Heart left ventricle (tissue), 16 donors: ENCODE data around the gene ZC3H18. TPM values are rescaled to one million over a fixed set of nuclear protein-coding genes. Genes with fewer than 3 reads are reported as not detected.

Experiments used
- ATAC-seq, 4 donors: fragments of 200-7000 bp; cut with Tn5 transposase; one replicate each; pipeline ENCODE4 v1.9.1; 2020 to 2022; ENCODE audit warnings: moderate library complexity in 4 of 4, mild to moderate bottlenecking in 3 of 4, moderate number of reproducible peaks in 1 of 4
- DNase-seq, 5 donors: peaks; one replicate each; pipeline ENCODE4 v3.0.0-alpha.2; 2020
- H3K27ac ChIP-seq, 12 donors: fragments of 200-600 bp; sonication (generic) in 4 of 12; one replicate each; pipeline versions ENCODE4 v1.5.0 to v1.8.0; 2016 to 2022; ENCODE audit warnings: mild to moderate bottlenecking in 2 of 12
- H3K27me3 ChIP-seq, 9 donors: fragments of 200-600 bp; sonication (generic) in 2 of 9; one replicate each; pipeline versions ENCODE4 v1.5.1 to v1.8.0; 2016 to 2022; ENCODE audit warnings: mild to moderate bottlenecking in 3 of 9
- H3K36me3 ChIP-seq, 9 donors: fragments of 200-600 bp; sonication (generic) in 2 of 9; one replicate each; pipeline versions ENCODE4 v1.5.0 to v1.8.0; 2018 to 2022; ENCODE audit warnings: mild to moderate bottlenecking in 2 of 9
- H3K4me1 ChIP-seq, 12 donors: fragments of 200-600 bp; sonication (generic) in 4 of 12; one replicate each; pipeline versions ENCODE4 v1.5.0 to v1.8.0; 2016 to 2022; ENCODE audit warnings: mild to moderate bottlenecking in 3 of 12
- H3K4me3 ChIP-seq, 12 donors: fragments of 200-600 bp; sonication (generic) in 4 of 12; one replicate each; pipeline versions ENCODE4 v1.5.0 to v1.8.0; 2017 to 2022; ENCODE audit warnings: mild to moderate bottlenecking in 9 of 12, moderate library complexity in 4 of 12
- H3K9me3 ChIP-seq, 12 donors: fragments of 200-600 bp; sonication (generic) in 4 of 12; one replicate each; pipeline versions ENCODE4 v1.5.0 to v1.8.0; 2016 to 2022; ENCODE audit warnings: mild to moderate bottlenecking in 1 of 12
- CTCF ChIP-seq, 12 donors: fragments of 200-600 bp; sonication (generic) in 4 of 12; IDR thresholded peaks; one replicate each; pipeline versions ENCODE4 v1.5.0 to v1.8.0; 2018 to 2022; ENCODE audit warnings: antibody characterized with exemption in 12 of 12, mild to moderate bottlenecking in 5 of 12
- POLR2A ChIP-seq, 2 donors: fragments of 450-650 bp; IDR thresholded peaks; one replicate each; pipeline ENCODE4 v1.6.1; 2017; ENCODE audit warnings: antibody characterized with exemption in 2 of 2, mild to moderate bottlenecking in 2 of 2, moderate library complexity in 2 of 2
- WGBS, 4 donors: extraction: QIAGEN DNeasy Blood & Tissue Kit in 2 of 4; methylation state at CpG; one replicate each; pipeline versions ENCODE4 v1.1.5 to v1.1.7; 2013 to 2018; 5-methylcytosine and 5-hydroxymethylcytosine counted together
- intact Hi-C, 10 donors: fragments of 100-400 bp; cut with DNase I; formaldehyde crosslinking; loops; one replicate each; pipeline versions ENCODE4 v1.11.1 to v1.14.2; 2022
- polyA plus RNA-seq, 2 donors: library from polyadenylated mRNA; stranded (reverse); fragments of 200-250 nt; gene quantifications; one replicate each; pipeline ENCODE4 v1.2.3, GENCODE V29; 2013
- total RNA-seq, 9 donors: library from RNA; depleted of rRNA in 2 of 9; stranded (reverse); fragments of >200 nt in 2 of 9; fragmentation: NEBNext Ultra II Directional in 3 of 9; extraction: Animal tissue kit (Norgen Biotek cat#: 25700) in 3 of 9; gene quantifications; one replicate each; pipeline versions ENCODE4 v1.1.0 to v1.2.4, GENCODE V29; 2016 to 2023
- donor health status: ischemic (EF 13 %, LVEDD 7.1; RV severe dilation, severe dysfunction).
- donor health status: healthy with polysubstance abuse.
- donor health status: DM: no; HTN: yes; CAD: no.
- donor health status: DM: no; HTN: no; CAD: no.
- donor health status: ischemic (EF 25% LVEDD 6.9; RV normal size, moderate dysfunction).
- donor health status: ischemic (EF 25% LVEDD 5.7; RV mildly dilated, moderate dysfunction).
- donor health status: healthy.
- donor health status: DM: yes; HTN: yes; CAD: no.
- donor health status: ischemic (EF 35%, LVEDD 5.7; RV mildly dilated, moderate dysfunction).
- donor health status: nonischemic (EF 11% LVEDD 7.7; RV severe dilation, severe dysfunction).
- donor health status: DM: yes; HTN: yes; CAD: no.
- donor health status: PGD.
- donor health status: ischemic (EF 29% LVEDD 5.4; RV normal size, mild dysfunction).
- donor health status: nonischemic (EF 23%, LVEDD 6.1; RV moderate dilation, normal function).

The ZC3H18 gene
- total and polyA plus RNA-seq, 11 donors, result 8.4 to 28.4 (median 21.9) TPM

DNA sequence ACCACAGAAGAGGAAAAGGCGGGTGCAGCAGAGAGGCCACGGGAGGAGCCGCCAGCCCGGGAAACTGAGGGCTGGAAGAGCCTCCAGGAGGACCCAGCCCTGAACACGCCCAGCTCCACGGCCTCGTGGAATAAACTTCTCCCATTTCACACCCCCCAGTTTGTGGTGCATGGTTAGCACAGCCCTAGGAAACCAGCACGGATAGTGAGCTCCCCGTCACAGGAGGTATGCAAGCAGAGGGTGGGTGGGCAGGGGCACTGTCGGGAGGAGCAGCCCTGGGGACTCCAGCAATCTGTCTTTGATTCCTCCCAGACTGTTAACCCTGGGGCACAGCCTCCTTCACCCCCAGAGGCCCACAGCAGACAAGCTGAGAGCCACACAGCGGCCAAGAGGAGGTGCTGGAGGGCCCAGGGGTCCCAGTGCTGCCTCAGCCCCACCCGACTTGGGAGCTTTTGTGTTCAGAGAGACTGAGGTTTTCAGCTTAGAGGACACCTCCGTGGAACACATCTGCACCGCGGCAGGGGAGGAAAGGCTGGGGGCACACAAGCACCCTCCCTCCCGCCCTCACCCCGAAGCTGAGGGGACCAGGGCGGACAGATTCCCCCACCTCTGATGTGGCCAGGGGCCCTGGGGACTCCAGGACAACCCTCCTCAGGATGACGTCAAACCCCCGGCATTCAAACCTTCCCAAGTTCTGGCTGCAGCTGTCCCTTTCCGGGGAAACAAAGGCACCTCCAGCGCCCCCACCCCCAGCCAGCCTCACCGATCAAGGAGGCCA is 66.5 kb downstream of the ZC3H18 start:
- H3K36me3 ChIP-seq, result peaks cover 0 to 15% (median 10%) of the 10 kb centered on the region in 9 donors
- H3K9me3 ChIP-seq, result no peaks in the 10 kb centered on the region
- no peak for DNase-seq
- no peak for ATAC-seq
- TF ChIP-seq CTCF (IDR thresholded peaks at IDR 0.05) (no peak), POLR2A (IDR thresholded peaks at IDR 0.05) (no peak)
- H3K4me1 ChIP-seq, result peaks cover 0 to 32% (median 13%) of the 10 kb centered on the region in 12 donors
- 74 to 80% (median 76%) methylated on average over 21 to 23 of the region's 23 CpGs for whole genome bisulfite sequencing, 4 donors
- H3K27me3 ChIP-seq, result peaks cover 16 to 62% (median 30%) of the 10 kb centered on the region in 9 donors
- H3K27ac ChIP-seq, result no peak overlapping the region
- intact Hi-C loops, result no loop called here
- H3K4me3 ChIP-seq, result no peak overlapping the region

DNA sequence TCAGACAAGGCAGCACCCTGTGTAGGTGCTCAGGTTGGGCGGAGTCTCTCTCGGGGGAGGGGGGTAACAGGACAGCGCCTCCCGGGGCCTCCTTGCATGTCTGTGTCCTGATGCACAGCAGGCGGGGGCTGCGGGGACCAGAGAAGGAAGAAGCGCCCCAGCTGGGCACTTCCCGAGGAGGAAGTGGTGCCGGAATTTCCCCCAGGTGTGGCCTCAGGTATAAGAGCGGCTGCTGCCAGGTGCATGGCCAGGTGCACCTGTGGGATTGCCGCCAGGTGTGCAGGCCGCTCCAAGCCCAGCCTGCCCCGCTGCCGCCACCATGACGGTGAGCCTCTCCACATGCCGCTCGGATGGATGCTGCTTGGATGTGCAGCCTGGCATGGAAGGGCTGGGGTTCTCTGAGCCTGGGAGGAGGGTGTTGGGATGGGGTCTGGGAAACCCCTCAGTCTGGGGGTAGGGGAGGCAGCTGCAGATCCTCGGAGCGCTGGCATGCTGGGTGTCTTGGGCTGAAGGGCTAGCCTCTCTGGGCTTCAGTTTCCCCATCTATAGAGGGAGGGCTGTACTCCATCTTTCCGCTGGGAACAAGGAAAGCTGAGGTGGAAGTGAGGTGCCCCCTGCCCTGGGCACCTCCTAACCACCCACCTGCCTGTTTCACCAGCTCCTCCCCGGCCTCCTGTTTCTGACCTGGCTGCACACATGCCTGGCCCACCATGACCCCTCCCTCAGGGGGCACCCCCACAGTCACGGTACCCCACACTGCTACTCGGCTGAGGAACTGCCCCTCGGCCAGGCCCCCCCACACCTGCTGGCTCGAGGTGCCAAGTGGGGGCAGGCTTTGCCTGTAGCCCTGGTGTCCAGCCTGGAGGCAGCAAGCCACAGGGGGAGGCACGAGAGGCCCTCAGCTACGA is 68.4 kb downstream of the ZC3H18 start, which contains the start of gene IL17C:
Gene IL17C, plus strand, starts transcription at position 250 of the 908 bp plus-strand sequence. Its CDS starts 70 bp downstream, at position 320.
- Histone ChIP-seq H3K4me3 (no peak within 1 kb of the TSS), H3K27ac (no peak within 1 kb of the TSS), H3K36me3 (peaks cover 0 to 10% (median 0%) of the 10 kb centered on the region in 9 donors), H3K27me3 (peaks cover 16 to 62% (median 30%) of the 10 kb centered on the region in 9 donors), H3K4me1 (peaks cover 0 to 31% (median 13%) of the 10 kb centered on the region in 12 donors), H3K9me3 (no peaks in the 10 kb centered on the region)
- no peak for DNase-seq
- intact Hi-C loops, result no loop called here
- WGBS, 4 donors, result 48 to 63% (median 56%) methylated on average over 14 to 27 of the region's 27 CpGs
- TF ChIP-seq POLR2A (IDR thresholded peaks at IDR 0.05) (no peak), CTCF (IDR thresholded peaks at IDR 0.05) (no peak)
- no peak for ATAC-seq

DNA sequence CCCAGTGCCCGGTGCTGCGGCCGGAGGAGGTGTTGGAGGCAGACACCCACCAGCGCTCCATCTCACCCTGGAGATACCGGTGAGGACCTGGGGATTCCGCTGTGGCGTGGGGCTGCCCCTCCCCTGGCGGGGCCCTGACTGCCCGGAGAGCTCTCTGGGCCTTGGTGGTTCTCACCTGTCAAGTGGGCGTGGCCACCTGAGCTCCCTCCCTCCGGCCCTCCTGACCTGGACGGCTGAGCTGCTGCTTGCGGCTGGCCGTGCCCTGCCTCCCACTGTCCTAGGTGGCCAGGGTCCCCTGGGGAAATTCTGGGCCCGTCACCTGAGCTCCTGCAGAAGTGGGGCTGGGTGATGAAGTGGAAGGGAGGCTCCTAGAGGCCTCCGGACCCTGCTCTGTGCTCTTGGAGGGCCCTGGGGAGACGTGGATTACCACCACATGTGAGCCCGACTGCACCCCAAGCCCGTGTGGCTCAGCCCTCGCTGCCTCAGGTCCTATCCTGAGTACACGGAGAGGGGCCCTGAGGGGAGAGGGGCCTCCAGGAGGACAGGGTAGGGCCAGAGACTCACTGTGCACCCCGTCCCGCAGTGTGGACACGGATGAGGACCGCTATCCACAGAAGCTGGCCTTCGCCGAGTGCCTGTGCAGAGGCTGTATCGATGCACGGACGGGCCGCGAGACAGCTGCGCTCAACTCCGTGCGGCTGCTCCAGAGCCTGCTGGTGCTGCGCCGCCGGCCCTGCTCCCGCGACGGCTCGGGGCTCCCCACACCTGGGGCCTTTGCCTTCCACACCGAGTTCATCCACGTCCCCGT is 69.2 kb downstream of the ZC3H18 start:
- Histone ChIP-seq H3K4me3 (no peak overlapping the region), H3K27ac (no peak overlapping the region), H3K36me3 (peaks cover 0 to 19% (median 0%) of the 10 kb centered on the region in 9 donors), H3K4me1 (peaks cover 0 to 22% (median 7%) of the 10 kb centered on the region in 12 donors), H3K27me3 (peaks cover 16 to 62% (median 30%) of the 10 kb centered on the region in 9 donors), H3K9me3 (no peaks in the 10 kb centered on the region)
- TF ChIP-seq CTCF (IDR thresholded peaks at IDR 0.05), result no peak
- TF ChIP-seq POLR2A (IDR thresholded peaks at IDR 0.05), result no peak
- intact Hi-C loops, result no loop called here
- no peak for ATAC-seq
- 27 to 44% (median 30%) methylated on average over 3 to 45 of the region's 45 CpGs for WGBS, 4 donors
- peak in 1 of 5 donors; percentile 63 for DNase-seq
